Smooth muscle cell (in vitro differentiated cells): ENCODE results near the gene PADI1. TPM values are rescaled to one million over a fixed set of nuclear protein-coding genes. Genes with fewer than 3 reads are reported as not detected.

Experiments
- DNase-seq: peaks from one replicate; lab custom pipeline; 2025; ENCODE audit not compliant: unreplicated experiment; lab: John Stamatoyannopoulos, UW
- H2AFZ ChIP-seq: fragments of 200-600 bp; sonication (generic); 2 replicates; pipeline ENCODE4 v1.6.0; 2016; ENCODE audit warnings: antibody characterized with exemption, low read depth, mild to moderate bottlenecking
- H3F3A ChIP-seq: fragments of 200-600 bp; sonication (generic); 2 replicates; pipeline ENCODE4 v1.6.0; 2017; ENCODE audit warnings: antibody characterized with exemption, low read depth
- H3K27ac ChIP-seq: fragments of 200-600 bp; sonication (generic); 2 replicates; pipeline ENCODE4 v1.5.1; 2016; ENCODE audit warnings: low read depth, mild to moderate bottlenecking
- H3K27me3 ChIP-seq: fragments of 200-600 bp; sonication (generic); 2 replicates; pipeline ENCODE4 v1.6.1; 2016; ENCODE audit warnings: low read depth, mild to moderate bottlenecking
- H3K36me3 ChIP-seq: fragments of 200-600 bp; sonication (generic); 2 replicates; pipeline ENCODE4 v1.5.1; 2016; ENCODE audit warnings: low read depth
- H3K4me1 ChIP-seq: fragments of 200-600 bp; sonication (generic); 2 replicates; pipeline ENCODE4 v1.5.1; 2016; ENCODE audit warnings: low read depth
- H3K4me2 ChIP-seq: fragments of 200-600 bp; sonication (generic); 2 replicates; pipeline ENCODE4 v1.6.0; 2016; ENCODE audit warnings: mild to moderate bottlenecking
- H3K4me3 ChIP-seq: fragments of 200-600 bp; sonication (generic); 2 replicates; pipeline ENCODE4 v1.5.1; 2016; ENCODE audit warnings: mild to moderate bottlenecking
- H3K79me2 ChIP-seq: fragments of 200-600 bp; sonication (generic); 2 replicates; pipeline ENCODE4 v1.6.0; 2016; ENCODE audit warnings: low read depth, mild to moderate bottlenecking
- H3K9ac ChIP-seq: fragments of 200-600 bp; sonication (generic); 2 replicates; pipeline ENCODE4 v1.6.0; 2016; ENCODE audit warnings: low read depth
- H3K9me3 ChIP-seq: fragments of 200-600 bp; sonication (generic); replicated peaks from 2 replicates; pipeline ENCODE4 v1.5.1; 2016; ENCODE audit warnings: low read depth
- H4K20me1 ChIP-seq: fragments of 200-600 bp; sonication (generic); 2 replicates; pipeline ENCODE4 v1.6.0; 2016; ENCODE audit warnings: low read depth
- CTCF ChIP-seq: fragments of 200-600 bp; sonication (generic); IDR thresholded peaks from 2 replicates; pipeline ENCODE4 v1.5.1; 2017; ENCODE audit warnings: borderline replicate concordance, mild to moderate bottlenecking, antibody characterized with exemption; ENCODE audit not compliant: insufficient read depth, poor library complexity, severe bottlenecking
- WGBS: methylation state at CpG from one replicate; pipeline ENCODE4 v1.1.7; 2016; ENCODE audit warnings: low lambda C conversion rate; 5-methylcytosine and 5-hydroxymethylcytosine counted together
- polyA plus RNA-seq: library from polyadenylated mRNA; unstranded; fragments of >200 nt; fragmentation: Nextera tagmentation; extraction: Ambion mirVana; gene quantifications from 2 replicates; pipeline ENCODE4 v1.2.1, GENCODE V29; 2016
- total RNA-seq: library from RNA; depleted of rRNA; stranded (reverse); fragments of >200 nt; gene quantifications from 2 replicates; pipeline ENCODE4 v1.2.3, GENCODE V29; 2014

The PADI1 gene
- total and polyA plus RNA-seq, 2 experiments from 2014 or later: 1.7 TPM; not detected in 1

- Histone ChIP-seq H4K20me1 (no peaks in the 10 kb centered on the region), H3K4me1 (peaks cover 8% of the 10 kb centered on the region), H3K4me3 (no peak overlapping the region), H3K27me3 (no peaks in the 10 kb centered on the region), H3F3A (peaks cover 4% of the 10 kb centered on the region), H3K4me2 (no peak overlapping the region), H3K9me3 (no peaks in the 10 kb centered on the region), H3K9ac (no peak overlapping the region), H3K79me2 (no peaks in the 10 kb centered on the region), H2AFZ (no peak overlapping the region), H3K36me3 (no peaks in the 10 kb centered on the region), H3K27ac (no peak overlapping the region)
- TF ChIP-seq CTCF: no peak
- 89% methylated on average over 3 of the region's 3 CpGs for WGBS
- DNase-seq: no peak
These were observed 9.2 kb upstream of the PADI1 start for GRCh38 chr1:17195731-17196130.

- no peak for TF ChIP-seq CTCF
- no peak overlapping the region for H2AFZ ChIP-seq
- no peaks in the 10 kb centered on the region for H4K20me1 ChIP-seq
- H3K4me2 ChIP-seq: no peak overlapping the region
- H3K9ac ChIP-seq: no peak overlapping the region
- H3K79me2 ChIP-seq: no peaks in the 10 kb centered on the region
- H3K36me3 ChIP-seq: no peaks in the 10 kb centered on the region
- H3K4me1 ChIP-seq: peaks cover 17% of the 10 kb centered on the region
- H3F3A ChIP-seq: peaks cover 6% of the 10 kb centered on the region
- H3K9me3 ChIP-seq: no peaks in the 10 kb centered on the region
- no peak for DNase-seq
- H3K27me3 ChIP-seq: no peaks in the 10 kb centered on the region
- WGBS: 95% methylated on average over 13 of the region's 13 CpGs
- no peak overlapping the region for H3K27ac ChIP-seq
- no peak overlapping the region for H3K4me3 ChIP-seq
These were observed 8.3 kb upstream of the PADI1 start for GRCh38 chr1:17196496-17197185.

- no peaks in the 10 kb centered on the region for H3K79me2 ChIP-seq
- no peak overlapping the region for H3K27ac ChIP-seq
- H3K9me3 ChIP-seq: no peaks in the 10 kb centered on the region
- no peaks in the 10 kb centered on the region for H3K27me3 ChIP-seq
- no peak overlapping the region for H3K9ac ChIP-seq
- H4K20me1 ChIP-seq: no peaks in the 10 kb centered on the region
- no peak overlapping the region for H2AFZ ChIP-seq
- peaks cover 21% of the 10 kb centered on the region for H3K4me1 ChIP-seq
- no peak for TF ChIP-seq CTCF
- WGBS: 97% methylated on average over 7 of the region's 7 CpGs
- no peak for DNase-seq
- H3K4me2 ChIP-seq: no peak overlapping the region
- H3F3A ChIP-seq: peaks cover 6% of the 10 kb centered on the region
- H3K36me3 ChIP-seq: no peaks in the 10 kb centered on the region
- H3K4me3 ChIP-seq: no peak overlapping the region
These were observed 7.2 kb upstream of the PADI1 start for GRCh38 chr1:17197696-17198095.
